GM11168 (cell line): ENCODE data around the gene RBMS3.
"Not testable (repeated sequence)": the region's sequence is repeated elsewhere in the genome, so short reads cannot be mapped to it uniquely, and the experiment has no call there.

ENCODE experiments used
- in situ Hi-C: fragments of 300-500 bp; cut with MboI; formaldehyde crosslinking; loops from one replicate; pipeline ENCODE4 v1.12.0; 2022; ENCODE audit warnings: low sequenced_read_pairs; ENCODE audit not compliant: unreplicated experiment

The RBMS3 gene

DNA sequence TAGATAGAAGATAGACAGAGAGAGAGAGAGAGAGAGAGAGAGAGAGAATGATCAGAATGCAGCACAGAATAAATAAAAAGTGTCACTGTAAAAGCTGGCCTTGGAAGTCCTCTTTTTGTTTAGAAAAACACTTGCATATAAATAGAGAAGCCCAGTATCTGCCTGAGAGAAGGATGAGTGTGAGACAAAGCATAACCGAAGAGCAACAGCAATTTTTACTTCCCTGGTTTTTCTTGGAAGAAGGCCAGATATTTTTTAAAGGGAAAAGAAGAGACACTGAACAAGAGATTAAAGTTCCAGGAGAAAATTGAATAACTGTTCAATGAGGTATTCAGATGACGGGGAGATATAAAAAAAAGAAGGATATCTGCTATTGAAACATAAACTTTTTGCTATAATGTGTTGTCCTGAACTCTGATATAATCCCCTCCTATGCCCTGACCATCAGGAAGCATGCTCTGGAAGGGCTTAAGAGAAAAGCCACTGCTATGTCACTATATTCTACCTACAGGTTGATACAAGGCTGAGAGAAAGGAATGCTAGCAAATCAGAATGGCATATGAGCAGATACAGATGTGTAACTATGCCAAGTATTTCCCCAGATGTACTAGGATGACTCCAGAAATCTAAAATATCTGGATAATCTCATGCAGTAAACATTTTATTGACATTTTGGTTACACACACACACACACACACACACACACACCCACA lies 358.9 kb downstream of the RBMS3 start:
- in situ Hi-C loops, result no loop called here

GRCh38 chr3:29642393-29643033 lies 361.6 kb downstream of the RBMS3 start:
- in situ Hi-C loops, result no loop called here

DNA sequence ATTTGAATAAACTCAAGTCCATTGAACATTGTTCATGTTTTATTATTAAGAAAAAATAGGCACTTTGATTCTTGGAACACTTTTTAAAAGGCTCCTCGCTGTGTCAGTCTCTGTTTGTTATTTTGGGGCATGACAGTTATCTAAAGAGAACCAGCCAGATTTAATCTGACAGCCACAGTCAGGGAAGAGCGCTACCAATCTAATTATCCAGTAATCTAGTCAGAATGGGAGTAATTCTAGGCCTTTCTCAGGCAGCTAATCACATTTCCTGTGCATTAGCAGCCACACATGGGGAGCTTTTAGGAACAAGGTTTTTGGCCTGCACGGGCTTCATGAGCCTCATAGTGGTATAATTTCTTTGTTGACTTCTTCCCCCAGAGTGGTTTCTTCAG lies 362.2 kb downstream of the RBMS3 start:
- in situ Hi-C loops, result no loop called here

- in situ Hi-C loops, result no loop called here
These were observed 363.4 kb downstream of the RBMS3 start for GRCh38 chr3:29644261-29644660.

- in situ Hi-C loops, result no loop called here
These were observed 364.2 kb downstream of the RBMS3 start for GRCh38 chr3:29644956-29645636.

GRCh38 chr3:29646043-29646442 lies 365.2 kb downstream of the RBMS3 start:
- in situ Hi-C loops, result no loop called here

DNA sequence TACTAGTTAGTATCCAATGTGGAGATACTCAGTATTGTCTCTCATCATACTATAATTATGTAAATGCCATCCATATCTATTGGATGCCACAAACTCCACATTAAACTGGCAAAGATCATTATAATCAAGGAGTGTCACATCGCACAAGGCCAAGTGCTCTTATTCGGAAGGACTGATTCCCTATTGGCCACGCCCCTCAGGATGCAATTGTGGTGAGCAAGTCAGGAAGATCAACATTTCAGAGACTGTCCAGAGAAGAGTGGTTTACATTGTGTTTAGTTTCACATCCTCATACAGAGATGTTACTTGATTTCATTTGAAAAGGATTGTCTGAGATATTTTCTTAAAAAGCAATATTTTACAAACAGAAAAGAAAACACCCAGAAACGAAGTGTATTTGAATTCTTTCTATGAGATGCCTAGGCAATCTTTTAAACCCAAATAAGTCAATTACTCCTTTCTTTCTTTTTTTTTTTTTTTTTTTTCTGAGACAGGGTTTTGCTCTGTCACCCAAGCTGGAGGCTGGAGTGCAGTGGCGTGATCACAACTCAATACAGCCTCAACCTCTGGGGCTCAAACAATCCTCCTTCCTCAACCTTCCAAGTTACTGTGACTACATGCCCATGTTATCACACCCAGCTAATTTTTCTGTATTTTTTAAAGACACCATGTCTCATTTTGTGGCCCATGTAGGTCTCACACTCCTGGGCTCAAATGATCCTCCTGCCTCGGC lies 369.1 kb downstream of the RBMS3 start:
- in situ Hi-C loops, result no loop called here

GRCh38 chr3:29653680-29654079 lies 372.8 kb downstream of the RBMS3 start:
- in situ Hi-C loops, result no loop called here

GRCh38 chr3:29655015-29655747 lies 374.3 kb downstream of the RBMS3 start:
- in situ Hi-C loops, result no loop called here

DNA sequence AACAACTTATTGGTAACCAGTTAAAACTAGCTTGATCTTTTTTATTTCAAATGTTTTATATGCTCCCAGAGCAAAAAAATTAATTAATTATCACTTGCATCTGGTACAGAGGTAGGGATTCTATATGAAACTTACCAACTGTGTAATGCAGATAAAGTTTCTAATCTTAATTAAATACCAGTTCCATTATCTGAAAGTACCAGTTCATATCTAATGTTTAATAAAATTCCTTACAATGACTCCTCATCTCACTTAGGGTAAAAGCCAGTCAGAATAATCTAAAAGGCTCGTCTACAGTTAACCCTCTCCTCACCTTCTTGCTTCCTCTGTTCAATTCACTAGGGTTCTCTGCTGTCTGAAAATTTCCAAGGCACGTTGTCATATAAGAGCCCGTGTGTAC lies 384.8 kb downstream of the RBMS3 start:
- in situ Hi-C loops, result no loop called here

GRCh38 chr3:29668233-29668632 lies 387.4 kb downstream of the RBMS3 start:
- in situ Hi-C loops, result no loop called here

DNA sequence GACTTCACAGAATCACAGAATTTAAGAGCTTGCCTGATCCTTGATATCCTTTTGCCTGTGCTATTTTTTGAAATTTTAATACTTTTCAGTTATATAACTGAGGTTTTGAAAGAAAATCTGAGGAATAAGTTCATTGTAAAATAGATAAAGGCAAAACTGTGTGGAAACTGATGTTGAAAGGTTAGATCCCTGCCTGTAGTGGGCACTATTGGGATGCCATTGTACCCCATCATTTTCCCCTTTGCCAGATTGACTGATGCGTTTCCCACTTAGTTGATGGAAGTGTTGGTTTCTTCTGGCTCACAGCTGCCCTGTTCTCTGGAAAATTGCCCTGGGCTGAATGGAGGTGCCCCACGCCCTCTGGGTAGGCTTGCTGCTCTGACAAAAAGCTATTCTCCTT lies 387.9 kb downstream of the RBMS3 start:
- in situ Hi-C loops, result no loop called here

DNA sequence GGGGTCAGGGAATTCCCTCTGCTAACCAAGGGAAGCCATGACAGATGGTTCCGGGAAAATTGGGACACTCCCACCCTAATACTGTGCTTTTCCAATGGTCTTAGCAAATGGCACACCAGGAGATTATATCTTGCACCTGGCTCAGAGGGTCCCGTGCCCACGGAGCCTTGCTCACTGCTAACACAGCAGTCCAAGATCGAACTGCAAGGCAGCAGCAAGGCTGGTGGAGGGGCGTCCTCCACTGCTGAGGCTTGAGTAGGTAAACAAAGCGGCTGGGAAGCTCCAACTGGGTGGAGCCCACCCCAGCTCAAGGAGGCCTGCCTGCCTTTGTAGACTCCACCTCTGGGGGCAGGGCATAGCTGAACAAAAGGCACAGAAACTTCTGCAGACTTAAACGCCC lies 389.6 kb downstream of the RBMS3 start:
- in situ Hi-C loops, result not testable (repeated sequence)

DNA sequence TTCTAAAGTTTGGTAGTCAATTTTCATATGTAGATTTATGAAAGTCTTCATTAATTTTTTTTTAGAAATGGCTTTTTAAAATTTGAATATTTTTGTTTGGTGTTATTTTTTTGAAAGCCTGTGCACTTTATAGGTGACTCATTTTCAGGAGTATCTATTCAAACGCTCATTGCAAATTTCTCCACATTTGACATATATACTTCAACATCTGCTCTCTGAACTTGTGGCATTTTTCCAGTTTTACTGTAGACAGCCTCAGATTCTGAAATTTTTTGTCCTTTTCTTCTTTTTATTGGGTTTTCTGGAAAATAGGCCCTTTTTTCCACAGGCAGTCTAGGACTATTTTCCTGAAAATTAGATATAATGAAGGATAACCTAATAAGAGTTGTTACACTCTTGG lies 396.6 kb downstream of the RBMS3 start:
- in situ Hi-C loops, result no loop called here

GRCh38 chr3:29679944-29680343 lies 399.1 kb downstream of the RBMS3 start:
- in situ Hi-C loops, result no loop called here

GRCh38 chr3:29683018-29683993 lies 402.4 kb downstream of the RBMS3 start:
- in situ Hi-C loops, result no loop called here

- in situ Hi-C loops, result no loop called here
These were observed 406.2 kb downstream of the RBMS3 start for GRCh38 chr3:29686889-29687592.

GRCh38 chr3:29690686-29691353 lies 409.9 kb downstream of the RBMS3 start:
- in situ Hi-C loops, result no loop called here
